HG02588 (cell line): ENCODE results near the gene HTR5A.

Source experiments
- ATAC-seq: cut with Tn5 transposase; IDR thresholded peaks from one replicate; pipeline ENCODE4 v1.9.1; 2021; ENCODE audit warnings: mild to moderate bottlenecking, moderate library complexity; ENCODE audit not compliant: unreplicated experiment

The HTR5A gene

GRCh38 chr7:155084969-155085368, 14.8 kb downstream of the HTR5A start:
- ATAC-seq, result no peak

- no peak for ATAC-seq
Measured at GRCh38 chr7:155090684-155091083, 20.6 kb downstream of the HTR5A start.

GRCh38 chr7:155093596-155093995, 23.5 kb downstream of the HTR5A start:
- no peak for ATAC-seq

- ATAC-seq, result no peak
Measured at GRCh38 chr7:155094636-155095135, 24.6 kb downstream of the HTR5A start.

GRCh38 chr7:155097338-155097737, 27.2 kb downstream of the HTR5A start:
- no peak for ATAC-seq

GRCh38 chr7:155103839-155104238, 33.7 kb downstream of the HTR5A start:
- no peak for ATAC-seq

- no peak for ATAC-seq
Measured at GRCh38 chr7:155104913-155105312, 34.8 kb downstream of the HTR5A start.

- no peak for ATAC-seq
Measured at GRCh38 chr7:155106356-155106755, 36.2 kb downstream of the HTR5A start.

- ATAC-seq, result no peak
Measured at GRCh38 chr7:155107126-155107525, 37.0 kb downstream of the HTR5A start.

GRCh38 chr7:155108144-155108901, 38.2 kb downstream of the HTR5A start:
- ATAC-seq, result no peak

GRCh38 chr7:155109121-155109520, 39.0 kb downstream of the HTR5A start:
- no peak for ATAC-seq

GRCh38 chr7:155115288-155115687, 45.2 kb downstream of the HTR5A start:
- no peak for ATAC-seq

GRCh38 chr7:155119801-155120382, 49.8 kb downstream of the HTR5A start:
- no peak for ATAC-seq

GRCh38 chr7:155120460-155120859, 50.3 kb downstream of the HTR5A start:
- no peak for ATAC-seq

- no peak for ATAC-seq
Measured at GRCh38 chr7:155122831-155123230, 52.7 kb downstream of the HTR5A start.

- ATAC-seq, result no peak
Measured at GRCh38 chr7:155123413-155123812, 53.3 kb downstream of the HTR5A start.

GRCh38 chr7:155124706-155125105, 54.6 kb downstream of the HTR5A start:
- no peak for ATAC-seq

- no peak for ATAC-seq
Measured at GRCh38 chr7:155129186-155129585, 59.1 kb downstream of the HTR5A start.

- no peak for ATAC-seq
Measured at GRCh38 chr7:155129789-155130188, 59.7 kb downstream of the HTR5A start.

- no peak for ATAC-seq
Measured at GRCh38 chr7:155130493-155130892, 60.4 kb downstream of the HTR5A start.

- ATAC-seq, result no peak
Measured at GRCh38 chr7:155131090-155131489, 61.0 kb downstream of the HTR5A start.

- no peak for ATAC-seq
Measured at GRCh38 chr7:155132431-155132830, 62.3 kb downstream of the HTR5A start.
